ENCODE results near the gene MED29. TPM values are rescaled to one million over a fixed set of nuclear protein-coding genes. Genes with fewer than 3 reads are reported as not detected.

The MED29 gene
- polyA plus RNA-seq, 3 donors: 16.9 to 32.2 (median 21.8) TPM

DNA sequence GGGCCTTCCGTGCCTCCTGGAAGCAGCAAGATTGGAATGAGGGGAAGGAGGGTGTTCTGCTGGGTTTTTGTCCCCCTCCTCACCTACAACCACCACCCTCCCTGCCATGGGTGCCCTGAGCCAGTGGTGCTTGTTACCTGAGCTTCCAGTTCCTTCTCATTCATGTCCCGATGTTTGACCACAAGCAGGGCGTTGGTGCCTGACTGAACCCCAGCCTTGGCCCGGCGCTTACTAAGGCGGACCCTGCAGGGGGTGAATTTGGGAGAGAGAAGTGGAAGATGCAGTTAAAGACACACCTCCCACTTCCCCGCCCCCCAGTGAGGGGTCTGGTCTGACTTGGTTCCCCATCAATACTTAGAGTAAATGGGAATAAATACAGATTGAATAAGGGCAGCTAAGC, 4.6 kb upstream of the MED29 start:
- H3K27ac ChIP-seq (ENCODE audit: low read depth, low read length): no peak overlapping the region
- 78 to 88% (median 87%) methylated on average over 7 of the region's 7 CpGs for WGBS, 3 donors

DNA sequence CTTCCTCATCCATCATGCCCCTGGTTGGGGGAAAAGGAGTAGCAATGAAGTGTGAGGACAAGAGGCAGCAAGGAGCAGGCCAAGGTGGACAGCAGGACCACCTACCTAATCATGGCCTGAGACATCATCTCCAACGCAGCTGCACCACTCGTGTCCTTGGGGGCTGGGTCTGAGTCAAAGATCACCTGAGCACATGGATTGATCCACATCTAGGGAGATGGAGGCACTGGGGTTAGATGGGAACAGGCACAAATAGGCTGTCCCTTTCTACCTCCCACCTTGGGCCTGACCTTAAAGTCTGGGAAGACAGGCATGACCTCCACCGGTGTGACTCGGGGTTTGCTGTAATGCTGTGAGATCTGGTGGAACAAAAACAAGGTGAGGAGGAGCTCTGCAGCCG, 2.5 kb upstream of the MED29 start:
- 75 to 92% (median 92%) methylated on average over 5 of the region's 5 CpGs for WGBS, 3 donors
- H3K27ac ChIP-seq (ENCODE audit: low read depth, low read length): no peak overlapping the region

DNA sequence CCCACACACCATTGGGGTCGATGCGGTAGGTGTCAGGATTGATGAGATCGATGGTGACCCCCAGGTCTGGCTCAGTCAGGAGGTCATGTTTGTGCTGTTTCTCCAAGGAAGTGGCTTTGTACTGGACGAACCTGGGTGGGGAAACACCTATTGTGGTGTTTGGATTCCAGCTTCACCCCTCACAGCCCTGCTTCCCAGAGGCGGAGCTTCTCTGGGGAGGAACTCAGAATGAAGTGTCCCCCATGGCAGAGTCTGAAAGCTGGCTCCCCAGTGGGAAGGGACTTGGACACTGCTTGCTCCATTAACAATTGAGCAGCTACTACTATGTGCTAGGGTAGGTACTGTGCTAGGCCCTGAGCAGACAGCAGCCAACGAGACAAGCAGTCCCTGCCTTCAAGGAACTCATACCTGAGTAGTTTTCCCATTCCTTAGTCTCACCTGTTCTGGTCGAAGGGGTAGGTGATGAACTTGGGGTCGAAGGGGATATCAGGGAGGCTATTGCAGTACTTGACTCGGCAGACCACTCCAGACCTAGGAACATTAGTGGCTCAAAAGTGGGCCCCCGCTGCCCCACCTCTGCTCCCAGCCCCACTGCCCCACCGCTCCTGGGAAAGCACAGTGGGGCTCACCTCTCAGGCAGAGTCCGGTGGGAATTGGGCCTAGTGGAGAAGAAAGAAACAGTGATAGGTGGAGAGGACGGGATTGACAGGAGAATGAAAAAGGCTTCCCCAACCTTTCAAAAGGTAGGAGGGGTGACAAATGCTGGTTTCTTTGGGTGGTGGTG, 1.4 kb upstream of the MED29 start:
- WGBS, 3 donors: 58 to 72% (median 68%) methylated on average over 13 of the region's 13 CpGs
- H3K27ac ChIP-seq (ENCODE audit: low read depth, low read length): peak overlapping the region; percentile 16

DNA sequence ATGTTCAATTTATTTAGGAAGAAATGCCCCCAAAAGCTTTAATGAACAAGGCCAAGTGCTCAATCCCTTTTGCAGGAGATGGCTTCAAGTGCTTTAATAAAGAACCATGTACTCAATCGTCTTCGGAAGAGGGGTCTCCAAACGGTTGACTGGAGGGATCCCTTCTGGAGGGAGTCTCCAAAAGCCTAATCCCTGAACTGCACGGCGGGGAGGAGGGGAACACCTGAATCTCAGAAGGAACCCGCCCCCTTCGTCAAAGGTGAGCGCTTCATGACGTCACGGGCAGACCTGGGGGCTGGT, 777 bp upstream of the MED29 start:
- WGBS, 3 donors: 0 to 1% (median 0%) methylated on average over 8 to 10 of the region's 10 CpGs
- H3K27ac ChIP-seq (ENCODE audit: low read depth, low read length): peak overlapping the region; percentile 94

DNA sequence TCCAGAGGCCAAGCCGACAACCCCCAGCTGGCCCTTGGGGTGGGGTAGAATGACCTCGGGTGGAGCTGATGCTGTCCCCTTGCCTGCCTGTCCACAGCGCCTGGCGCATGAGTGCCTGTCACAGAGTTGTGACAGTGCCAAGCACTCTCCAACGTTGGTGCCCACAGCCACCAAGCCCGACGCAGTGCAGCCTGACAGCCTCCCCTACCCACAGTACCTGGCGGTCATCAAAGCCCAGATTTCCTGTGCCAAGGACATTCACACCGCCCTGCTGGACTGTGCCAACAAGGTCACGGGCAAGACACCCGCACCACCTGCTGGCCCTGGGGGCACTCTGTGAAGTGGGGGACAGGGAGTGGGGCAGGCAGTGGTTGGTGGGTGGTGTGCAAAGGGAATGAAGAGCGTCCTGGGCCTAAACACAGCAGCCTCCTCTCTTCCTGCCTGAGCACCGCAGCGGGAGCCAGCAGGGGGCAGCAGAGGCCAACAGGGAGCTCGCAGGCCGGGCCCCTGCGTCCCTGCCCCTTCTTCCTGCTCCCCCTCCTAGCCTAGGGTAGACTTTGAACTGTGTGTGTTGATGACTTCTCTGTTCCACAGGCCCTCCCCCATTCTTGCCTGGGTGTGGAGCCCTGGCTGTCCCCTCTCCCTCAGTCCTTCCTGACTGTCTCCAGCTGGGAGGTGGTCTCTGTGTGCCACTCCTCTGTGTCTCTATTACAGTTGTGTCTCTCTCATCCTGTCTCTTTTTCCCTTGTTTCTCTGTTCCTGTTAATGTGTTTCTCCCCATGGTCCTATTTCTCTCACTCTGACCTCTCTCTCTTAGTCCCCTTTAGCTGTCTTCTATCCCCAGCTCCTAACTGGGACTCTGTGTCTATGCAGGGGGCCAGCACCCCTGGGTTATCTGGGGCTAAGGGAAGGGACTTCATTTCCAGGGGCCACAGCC, 6.5 kb downstream of the MED29 start:
- H3K27ac ChIP-seq (ENCODE audit: low read depth, low read length): peak overlapping the region; percentile 98
- whole genome bisulfite sequencing, 3 donors: 13 to 31% (median 30%) methylated on average over 15 to 17 of the region's 17 CpGs

DNA sequence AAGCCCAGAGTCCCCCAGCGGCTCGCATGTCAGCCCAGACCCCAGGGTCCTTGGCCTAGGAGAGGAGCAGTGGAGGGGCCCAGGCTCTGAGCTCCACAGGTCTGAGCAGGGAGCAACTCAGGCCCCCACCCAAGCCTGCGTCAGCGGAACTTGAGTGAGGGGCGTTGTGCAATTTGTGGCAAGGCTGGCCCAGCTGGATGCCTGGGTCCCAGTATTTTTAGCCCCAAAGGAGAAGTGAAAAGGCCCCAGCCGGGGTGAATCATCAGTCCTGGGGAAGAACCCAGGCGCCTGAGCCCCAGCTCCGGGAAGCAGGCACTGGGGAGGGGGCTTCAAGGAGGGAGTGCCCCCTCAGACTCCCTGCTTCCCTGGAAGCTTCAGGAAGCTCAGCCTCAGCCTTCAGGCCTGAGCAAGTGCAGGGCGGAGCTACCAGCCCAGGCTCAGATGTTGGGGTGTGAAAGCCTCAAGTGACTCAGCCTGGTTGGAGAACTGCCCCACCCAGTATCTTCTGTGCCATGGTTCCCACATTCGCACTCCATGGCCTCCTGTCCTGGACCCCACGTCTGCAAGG, 7.2 kb downstream of the MED29 start:
- H3K27ac ChIP-seq (ENCODE audit: low read depth, low read length): peak overlapping the region; percentile 98
- WGBS, 3 donors: 52 to 87% (median 57%) methylated on average over 11 of the region's 11 CpGs

DNA sequence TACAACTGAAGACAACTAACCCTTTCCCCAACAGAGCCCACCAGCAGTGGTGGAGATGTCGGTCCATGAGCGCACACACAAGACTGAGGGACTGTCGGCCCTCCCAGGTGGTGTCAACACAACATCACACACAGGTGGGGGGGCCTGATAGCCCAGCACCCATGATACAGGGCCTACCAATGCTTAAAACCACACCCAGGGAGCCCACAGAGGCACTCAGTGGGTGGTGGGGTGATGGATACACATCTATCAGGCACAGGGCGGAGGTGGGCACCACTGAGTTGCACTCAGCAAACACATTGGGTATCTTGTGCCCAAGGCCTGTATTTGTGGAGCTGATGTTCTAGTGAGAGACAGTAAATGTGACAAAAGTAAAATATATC, 8.5 kb downstream of the MED29 start:
- no peak overlapping the region for H3K27ac ChIP-seq (ENCODE audit: low read depth, low read length)
- 93 to 96% (median 95%) methylated on average over 4 of the region's 4 CpGs for WGBS, 3 donors

DNA sequence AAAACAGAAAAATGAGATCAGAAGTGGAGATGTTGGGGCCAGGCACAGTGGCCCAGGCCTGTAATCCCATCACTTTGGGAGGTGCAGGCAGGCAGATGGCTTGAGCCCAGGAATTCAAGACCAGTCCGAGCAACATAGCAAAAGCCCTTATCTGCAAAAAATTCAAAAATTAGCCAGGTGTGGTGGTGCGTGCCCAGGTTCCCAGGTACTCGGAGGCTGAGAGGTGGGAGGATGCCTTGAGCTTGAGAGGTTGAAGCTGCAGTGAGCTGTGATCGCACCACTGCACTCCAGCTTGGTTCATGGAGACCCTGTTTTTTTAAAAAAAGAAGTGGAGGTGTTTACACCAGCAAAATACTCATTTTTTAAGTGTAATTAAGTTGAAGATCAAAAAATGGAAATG, 8.9 kb downstream of the MED29 start:
- WGBS, 3 donors: 60 to 90% (median 85%) methylated on average over 4 of the region's 4 CpGs
- peak overlapping the region; percentile 23 for H3K27ac ChIP-seq (ENCODE audit: low read depth, low read length)

DNA sequence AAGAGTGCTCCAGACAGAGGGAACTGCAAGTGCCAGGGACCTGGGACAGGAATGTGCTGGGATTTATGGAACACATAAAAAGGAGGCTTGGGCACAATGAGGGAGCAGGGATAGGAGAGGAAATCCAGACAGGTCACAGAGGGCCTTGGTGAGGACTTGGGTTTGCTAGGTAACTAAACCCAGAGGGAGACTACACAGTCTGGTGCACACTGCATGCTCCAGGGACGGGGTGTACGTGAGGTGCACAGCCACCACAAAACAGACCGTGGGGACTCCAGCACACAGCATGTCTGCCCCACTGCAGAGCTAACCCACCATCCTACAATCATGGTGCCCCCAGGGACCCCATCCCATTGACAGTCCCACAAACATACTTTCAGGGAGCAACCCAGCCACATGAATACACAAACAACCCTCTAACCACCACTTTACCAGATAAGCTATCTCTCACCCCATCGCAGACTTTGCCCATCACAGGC, 9.9 kb downstream of the MED29 start:
- no peak overlapping the region for H3K27ac ChIP-seq (ENCODE audit: low read depth, low read length)
- 53 to 70% (median 63%) methylated on average over 4 of the region's 4 CpGs for WGBS, 3 donors

DNA sequence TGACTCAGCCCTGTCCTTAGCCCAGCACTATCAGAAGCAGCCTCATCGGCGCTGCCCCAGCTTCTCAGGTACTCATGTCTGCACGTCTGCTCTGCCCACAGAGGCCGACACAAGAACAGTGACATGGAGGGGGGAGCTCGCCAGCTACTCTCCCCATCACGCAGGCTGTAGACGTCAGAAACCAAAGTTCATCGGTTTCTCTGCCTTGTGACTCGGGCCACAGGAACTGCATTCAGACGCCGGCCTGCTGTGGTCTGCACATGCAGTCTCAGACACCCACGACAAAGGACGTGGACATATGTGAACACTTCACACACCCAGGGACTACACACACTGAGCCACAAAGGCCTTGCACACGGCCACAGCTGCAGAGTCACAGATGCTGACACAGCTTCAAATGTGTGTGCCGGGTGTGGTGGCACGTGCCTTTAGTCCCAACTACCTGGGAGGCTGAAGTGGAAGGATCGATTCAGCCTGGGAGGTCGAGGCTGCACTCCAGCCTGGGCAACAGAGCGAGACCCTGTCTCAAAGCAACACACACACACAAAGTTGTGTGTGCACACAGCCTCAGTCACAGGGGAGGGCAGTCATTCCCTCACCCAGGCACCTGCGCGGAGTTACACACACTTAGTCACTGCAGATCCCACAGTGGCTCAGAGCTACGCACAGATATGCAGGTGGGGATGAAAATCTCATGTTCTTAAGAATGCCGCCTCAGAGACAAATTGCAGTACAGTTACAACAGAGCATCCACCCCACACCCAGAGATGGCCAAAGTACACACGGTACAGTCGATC, 10.6 kb downstream of the MED29 start:
- H3K27ac ChIP-seq (ENCODE audit: low read depth, low read length): peak overlapping the region; percentile 74

DNA sequence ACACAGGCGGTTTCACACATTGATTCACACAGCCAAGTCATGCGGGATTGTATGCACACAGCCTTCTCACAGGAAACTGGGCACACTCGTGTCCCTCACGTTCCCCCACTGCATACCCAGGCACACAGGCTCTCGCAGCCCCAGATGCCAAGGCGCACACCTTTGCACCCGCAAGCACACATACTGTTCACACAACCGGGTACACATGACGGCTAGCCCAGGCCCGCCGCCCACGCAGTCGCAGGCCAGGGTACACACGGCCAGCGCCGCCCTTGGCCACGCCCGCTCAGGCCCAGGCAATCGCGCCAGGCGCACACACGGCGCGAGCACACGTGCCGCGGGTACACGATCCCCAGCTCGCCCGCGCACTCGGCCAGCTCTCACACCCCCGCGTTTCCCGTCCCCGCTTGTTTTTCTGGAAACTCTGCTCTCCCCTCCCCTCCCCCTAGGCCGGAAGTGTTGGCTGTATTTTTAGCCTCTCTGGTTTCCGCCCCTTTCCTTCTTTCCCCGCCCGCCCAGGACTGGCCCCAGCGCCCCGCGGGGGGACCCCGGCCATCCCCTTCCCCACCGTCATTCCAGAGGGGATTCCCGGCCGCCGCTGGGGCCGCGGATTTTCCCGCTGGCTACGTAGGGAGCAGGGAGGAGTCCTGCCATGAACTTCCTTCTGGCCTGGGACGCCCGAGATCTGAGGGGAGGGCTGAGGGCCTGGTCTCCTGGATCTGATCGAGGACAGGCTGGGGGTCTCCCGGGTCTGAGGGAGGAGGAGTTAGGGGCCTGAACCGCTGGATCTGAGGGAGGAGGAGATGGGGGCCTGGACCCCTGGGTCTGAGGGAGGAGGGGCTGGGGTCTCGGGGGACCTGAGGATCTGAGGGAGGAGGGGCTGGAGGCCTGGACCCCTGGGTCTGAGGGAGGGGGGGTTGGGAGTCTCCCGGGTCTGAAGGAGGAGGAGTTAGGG, 11.4 kb downstream of the MED29 start:
- H3K27ac ChIP-seq (ENCODE audit: low read depth, low read length): peak overlapping the region; percentile 97
- WGBS, 3 donors: 1 to 2% (median 2%) methylated on average over 49 to 59 of the region's 59 CpGs

More for the DNA sequence above, 10.6 kb downstream of the MED29 start:
- 40 to 51% (median 50%) methylated on average over 25 of the region's 25 CpGs for WGBS, 3 donors

DNA sequence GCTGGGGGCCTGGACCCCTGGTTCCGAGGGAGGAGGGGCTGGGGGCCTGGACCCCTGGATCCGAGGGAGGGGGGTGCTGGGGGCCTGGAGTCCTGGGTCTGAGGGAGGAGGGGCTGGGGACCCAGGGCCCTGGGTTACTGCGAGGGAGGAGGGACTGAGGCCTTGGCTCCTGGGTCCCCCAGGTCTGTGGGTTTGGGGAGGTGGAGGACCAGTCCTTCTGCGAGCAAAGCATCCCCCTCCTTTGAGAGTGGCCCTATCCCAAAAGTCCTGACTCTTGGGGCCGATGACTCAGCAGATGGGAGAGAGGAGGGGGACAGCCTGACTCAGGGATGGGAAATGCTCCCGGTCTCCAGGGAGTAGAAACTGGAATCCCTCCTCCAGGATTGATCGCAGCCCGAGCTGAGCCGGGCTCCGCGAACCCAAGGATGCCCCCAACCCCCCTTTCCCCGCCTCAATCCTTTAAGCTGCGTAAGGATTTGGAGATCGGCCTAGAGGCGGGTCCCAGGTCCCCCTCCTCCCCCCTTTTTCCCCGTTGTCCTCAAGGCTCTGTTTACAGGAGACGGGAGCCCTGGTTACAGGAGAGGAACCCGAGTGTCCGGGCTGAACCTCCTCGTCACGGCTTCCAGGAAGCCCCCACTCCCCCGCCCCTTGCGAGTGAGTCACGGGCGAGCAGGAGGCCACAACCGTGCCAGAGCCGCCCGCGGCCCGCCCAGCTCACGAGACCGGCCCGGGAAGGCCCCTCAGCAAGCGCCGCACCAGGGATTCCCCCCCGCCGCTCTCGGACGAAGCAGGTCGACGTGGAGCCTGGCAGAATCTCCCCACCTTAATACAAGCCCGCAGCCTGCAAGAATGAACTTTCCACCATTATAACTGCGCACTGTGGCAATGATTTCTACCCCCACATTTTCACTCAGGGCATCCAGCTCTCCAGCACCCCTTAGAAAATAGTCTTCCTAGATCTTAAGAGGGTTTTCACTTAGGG, 12.4 kb downstream of the MED29 start:
- H3K27ac ChIP-seq (ENCODE audit: low read depth, low read length): peak overlapping the region; percentile 97
- 1 to 35% (median 1%) methylated on average over 41 to 43 of the region's 43 CpGs for WGBS, 3 donors

DNA sequence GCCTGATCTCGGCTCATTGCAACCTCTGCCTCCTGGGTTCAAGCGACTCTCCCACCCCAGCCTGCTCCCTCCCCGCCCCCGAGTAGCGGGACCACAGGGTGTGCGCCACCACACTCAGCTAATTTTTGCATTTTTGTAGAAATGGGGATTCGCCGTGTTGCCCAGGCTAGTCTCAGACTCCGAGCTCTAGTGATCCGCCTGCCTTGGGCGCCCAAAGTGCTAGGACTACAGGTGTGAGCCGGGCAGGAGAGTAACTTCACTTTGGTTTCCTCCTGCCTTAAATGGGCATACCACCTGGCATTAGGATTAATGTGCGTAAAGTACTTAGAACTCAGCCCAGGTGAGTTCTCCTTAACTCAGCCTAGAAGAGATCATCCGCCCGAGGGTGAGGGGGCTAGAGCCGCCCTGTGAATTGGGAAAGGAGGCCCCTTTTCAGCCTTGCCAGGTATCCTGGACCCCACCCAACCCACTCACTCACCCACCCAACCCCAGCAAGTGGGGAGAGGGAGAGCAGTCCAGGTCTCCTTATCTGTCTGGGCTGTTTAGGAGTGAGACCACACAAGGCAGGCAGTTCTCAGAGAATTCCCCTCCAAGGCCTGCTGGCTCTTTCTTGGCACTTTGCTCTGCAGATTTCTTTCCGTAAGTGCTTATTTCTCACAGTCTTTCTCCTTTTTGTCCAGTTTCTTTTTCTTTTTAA, 14.2 kb downstream of the MED29 start:
- H3K27ac ChIP-seq (ENCODE audit: low read depth, low read length): peak overlapping the region; percentile 93
- 90 to 93% (median 91%) methylated on average over 17 of the region's 17 CpGs for WGBS, 3 donors

DNA sequence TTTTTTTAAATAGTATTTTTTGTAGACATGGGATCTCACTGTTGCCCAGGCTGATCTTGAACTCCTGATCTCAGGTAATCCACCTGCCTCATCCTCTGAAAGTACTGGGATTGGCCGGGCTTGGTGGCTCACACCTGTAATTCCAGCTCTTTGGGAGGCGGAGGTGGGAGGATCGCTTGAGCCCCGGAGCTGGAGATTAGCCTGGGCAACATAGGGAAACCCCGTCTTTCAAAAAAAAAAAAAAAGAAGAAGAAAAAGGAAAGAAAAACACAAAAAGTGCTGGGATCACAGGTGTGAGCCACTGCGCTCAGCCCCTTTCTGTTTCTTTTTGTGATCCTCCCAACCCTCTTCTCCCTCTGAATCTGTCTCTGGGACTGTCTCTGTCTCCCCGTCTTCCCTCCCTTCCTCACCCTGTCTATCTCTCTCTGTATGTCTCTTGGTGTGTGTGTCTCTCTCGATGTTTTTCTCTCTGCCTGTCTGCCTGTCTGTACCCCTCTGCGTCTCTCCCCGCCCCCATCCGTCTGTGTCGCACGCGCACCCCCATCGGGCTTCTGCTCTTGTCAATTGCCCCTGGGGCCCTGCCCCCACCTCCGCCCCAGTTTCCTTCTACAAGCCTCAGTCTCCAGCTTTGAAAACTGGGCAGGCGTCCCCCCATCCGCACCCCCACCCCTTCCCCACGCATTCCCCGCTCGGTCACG, 14.9 kb downstream of the MED29 start:
- peak overlapping the region; percentile 93 for H3K27ac ChIP-seq (ENCODE audit: low read depth, low read length)
- 13 to 14% (median 14%) methylated on average over 22 of the region's 22 CpGs for WGBS, 3 donors

Data from adipose tissue (tissue), 3 donors.